Natural killer cell treated with Interleukin-12 subunit alpha and Interleukin-12 subunit beta and Interleukin-15 and Interleukin-18, amount 100 ng/mL, for 72 hours (primary cell): ENCODE measurements around the gene LRMDA. TPM values are rescaled to one million over a fixed set of nuclear protein-coding genes. Genes with fewer than 3 reads are reported as not detected.

ENCODE experiments used
- ATAC-seq, 2 donors: fragments of 150-1000 bp; cut with Tn5 transposase in 1 of 2; sonication (Bioruptor Pico), chemical (Tn5 transposase) in 1 of 2; 2 replicates each; pipeline ENCODE4 v1.10.0; 2021
- DNase-seq: peaks from one replicate; pipeline ENCODE4 v3.0.0; 2022; ENCODE audit warnings: low spot score
- H3K27ac Mint-ChIP-seq, 2 donors: 1 replicate in 1 of 2; 2 replicates in 1 of 2; pipeline ENCODE4 v1.8.0; 2022; ENCODE audit warnings: mixed read lengths in 2 of 2, mild to moderate bottlenecking in 1 of 2, moderate library complexity in 1 of 2
- H3K27me3 Mint-ChIP-seq, 2 donors: 1 replicate in 1 of 2; 2 replicates in 1 of 2; pipeline ENCODE4 v1.8.0; 2022; ENCODE audit warnings: mixed read lengths in 2 of 2
- H3K36me3 Mint-ChIP-seq: one replicate; pipeline ENCODE4 v1.8.0; 2022; ENCODE audit warnings: mixed read lengths
- H3K4me1 Mint-ChIP-seq, 2 donors: 1 replicate in 1 of 2; 2 replicates in 1 of 2; pipeline ENCODE4 v1.8.0; 2022; ENCODE audit warnings: low read depth in 2 of 2, mixed read lengths in 2 of 2, mild to moderate bottlenecking in 1 of 2
- H3K4me3 Mint-ChIP-seq: one replicate; pipeline ENCODE4 v1.8.0; 2022; ENCODE audit warnings: mixed read lengths
- H3K9me3 Mint-ChIP-seq: 2 replicates; pipeline ENCODE4 v1.8.0; 2022; ENCODE audit warnings: mixed read lengths
- total RNA-seq, 2 donors: library from RNA; stranded (reverse); gene quantifications; one replicate each; pipeline ENCODE4 v1.2.3, GENCODE V29; 2022

Gene LRMDA
- total RNA-seq, 2 donors from 2014 or later, result 0.92 to 1.8 TPM

DNA sequence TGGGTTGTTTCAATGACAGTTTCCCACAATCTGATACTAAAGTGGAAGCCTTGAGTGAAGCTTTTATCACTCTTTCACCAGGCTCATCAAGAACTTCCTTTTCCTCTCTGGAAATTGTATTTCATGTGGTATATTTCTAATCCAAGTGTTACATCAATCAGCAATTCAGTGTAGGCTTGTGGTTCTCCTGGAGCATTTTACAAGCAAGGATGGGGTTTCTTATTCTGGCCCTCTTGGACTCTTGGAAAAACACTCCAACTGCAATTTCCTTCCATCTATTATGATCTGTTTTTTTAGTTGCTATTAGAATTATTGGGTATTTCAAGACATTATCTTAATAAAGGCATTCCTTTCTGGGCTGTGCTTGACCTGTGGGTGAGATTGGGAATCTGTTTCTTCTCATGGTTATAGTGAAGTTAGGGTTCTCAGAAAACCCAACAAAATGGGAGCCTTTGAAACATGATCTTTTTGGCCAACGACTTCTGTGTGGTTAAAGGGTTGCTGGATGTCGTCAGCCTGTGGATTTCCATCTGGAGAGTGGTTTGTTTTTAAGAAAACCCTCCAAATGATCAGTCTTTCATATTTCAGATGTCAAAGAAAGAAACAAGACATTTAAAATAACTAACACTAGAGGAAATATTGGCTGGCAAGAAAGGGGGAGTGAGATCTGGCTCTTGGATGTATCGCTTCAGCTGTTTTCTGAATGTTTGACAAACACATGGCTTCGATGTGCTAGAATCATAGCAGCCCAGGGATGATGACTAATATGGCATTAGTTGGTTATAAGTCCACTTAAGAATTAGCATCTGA lies 540.2 kb downstream of the LRMDA start:
- Mint-ChIP-seq H3K4me1 (no peaks in the 10 kb centered on the region), H3K36me3 (no peaks in the 10 kb centered on the region), H3K4me3 (no peak overlapping the region), H3K9me3 (no peaks in the 10 kb centered on the region), H3K27me3 (peaks cover 0 to 3% of the 10 kb centered on the region in 2 donors), H3K27ac (no peak overlapping the region)
- ATAC-seq (no peak), DNase-seq (no peak)

DNA sequence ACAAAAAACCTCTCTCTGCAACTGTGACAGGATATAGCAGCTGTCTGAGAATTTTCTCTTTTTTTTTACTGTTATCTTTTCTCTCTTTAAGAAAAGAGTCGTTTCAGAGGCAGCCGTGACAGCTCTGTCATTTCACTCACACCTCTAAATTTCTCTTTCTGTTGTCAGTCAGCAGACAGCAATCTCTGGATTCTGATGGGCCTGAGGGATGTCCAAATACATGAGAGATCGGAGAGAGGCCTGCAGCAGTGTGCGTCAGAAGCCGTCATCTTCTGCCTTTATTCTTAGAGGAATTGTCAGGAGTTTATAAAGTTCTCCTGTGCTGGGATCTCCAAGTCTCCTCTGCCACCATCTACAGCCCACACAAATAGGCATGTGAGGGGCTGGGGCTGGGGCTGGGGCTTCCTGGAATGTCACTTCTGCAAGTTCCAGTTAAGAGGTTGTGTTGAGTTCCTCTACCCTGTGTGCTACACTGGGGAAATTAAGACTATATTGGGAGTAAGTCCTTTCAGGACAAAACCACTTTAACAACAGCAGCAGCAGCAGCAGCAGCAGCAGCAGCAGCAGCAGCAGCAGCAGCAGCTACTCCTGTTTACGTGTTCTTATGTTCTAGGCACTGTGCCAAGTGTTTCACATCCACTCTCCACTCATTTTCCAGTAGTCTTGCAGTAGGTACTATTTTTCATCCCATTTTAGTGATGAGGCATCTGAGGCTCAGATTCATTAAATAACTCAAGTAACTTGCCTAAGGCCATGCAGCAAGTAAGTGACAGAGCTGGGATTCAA lies 541.3 kb downstream of the LRMDA start:
- no peak for DNase-seq
- Mint-ChIP-seq H3K27me3 (peaks cover 0 to under 1% of the 10 kb centered on the region in 2 donors), H3K27ac (no peak overlapping the region), H3K4me1 (no peaks in the 10 kb centered on the region), H3K9me3 (no peaks in the 10 kb centered on the region), H3K36me3 (no peaks in the 10 kb centered on the region), H3K4me3 (no peak overlapping the region)
- no peak for ATAC-seq

DNA sequence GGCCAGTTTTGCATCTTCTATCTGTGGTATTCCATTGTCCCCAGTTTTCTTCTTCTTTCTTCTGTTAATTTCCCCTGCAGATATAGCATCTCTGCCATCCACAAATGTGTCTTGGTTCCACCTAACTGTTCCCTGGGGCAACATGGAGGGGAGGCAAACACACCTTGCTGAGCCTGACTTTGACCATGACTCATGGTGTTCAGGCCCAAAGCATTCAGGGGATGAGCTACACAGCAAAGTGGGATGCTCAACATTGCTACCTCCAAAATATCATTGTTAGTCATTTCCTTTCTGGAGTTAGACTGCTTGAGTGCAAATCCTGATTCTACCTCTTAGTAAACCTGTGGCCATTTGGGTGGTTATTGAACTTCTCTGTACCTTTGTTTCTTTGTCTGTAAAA lies 542.7 kb downstream of the LRMDA start:
- no peaks in the 10 kb centered on the region for H3K9me3 Mint-ChIP-seq
- H3K27ac Mint-ChIP-seq, result no peak overlapping the region
- peaks cover 0 to 2% of the 10 kb centered on the region in 2 donors for H3K27me3 Mint-ChIP-seq
- no peak for ATAC-seq
- no peak overlapping the region for H3K4me3 Mint-ChIP-seq
- no peak for DNase-seq
- H3K36me3 Mint-ChIP-seq, result no peaks in the 10 kb centered on the region
- no peaks in the 10 kb centered on the region for H3K4me1 Mint-ChIP-seq

DNA sequence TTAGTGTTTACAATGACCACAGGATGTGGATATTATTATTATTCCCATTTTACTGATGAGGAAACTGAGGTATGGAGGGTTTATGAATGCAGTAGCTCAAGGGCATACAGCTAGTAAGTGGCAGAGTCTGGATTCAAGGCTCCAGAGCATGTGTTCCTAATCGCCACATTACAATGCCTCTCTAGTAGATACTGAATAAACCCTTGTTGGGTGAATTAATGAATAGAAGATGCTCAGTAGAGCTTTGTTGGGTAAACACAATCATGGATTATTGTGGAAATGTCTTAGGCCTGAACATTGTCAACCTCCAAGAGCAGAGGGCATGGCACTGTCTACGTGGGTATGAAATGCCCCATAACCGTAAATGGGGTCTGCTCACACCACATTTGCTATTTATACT lies 545.3 kb downstream of the LRMDA start:
- DNase-seq (no peak), ATAC-seq (no peak)
- Mint-ChIP-seq H3K4me1 (no peaks in the 10 kb centered on the region), H3K36me3 (no peaks in the 10 kb centered on the region), H3K27me3 (peaks cover 5 to 14% of the 10 kb centered on the region in 2 donors), H3K4me3 (no peak overlapping the region), H3K27ac (no peak overlapping the region), H3K9me3 (no peaks in the 10 kb centered on the region)

DNA sequence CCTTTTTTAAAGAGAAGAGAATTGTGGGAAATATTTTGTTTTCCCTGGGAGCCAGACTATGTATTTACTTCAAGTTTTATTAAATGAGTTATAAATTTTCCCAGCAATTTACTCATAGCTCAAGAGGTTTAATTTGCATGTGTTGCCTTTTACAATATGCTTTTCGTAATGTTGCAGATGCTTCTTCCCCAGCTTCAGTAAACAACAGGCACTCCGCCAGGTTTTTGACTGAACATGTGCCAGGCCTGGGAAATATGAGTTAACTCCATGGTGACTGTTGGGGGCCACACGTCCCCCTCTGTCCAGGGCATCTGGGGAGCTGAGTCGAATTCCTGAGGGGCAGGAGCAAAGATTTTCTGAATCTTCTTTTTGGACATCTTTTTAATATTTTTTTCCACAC lies 545.7 kb downstream of the LRMDA start:
- H3K4me1 Mint-ChIP-seq, result no peaks in the 10 kb centered on the region
- no peak for DNase-seq
- ATAC-seq, result no peak
- no peak overlapping the region for H3K27ac Mint-ChIP-seq
- no peak overlapping the region for H3K4me3 Mint-ChIP-seq
- H3K9me3 Mint-ChIP-seq, result no peaks in the 10 kb centered on the region
- no peaks in the 10 kb centered on the region for H3K36me3 Mint-ChIP-seq
- peaks cover 5 to 17% of the 10 kb centered on the region in 2 donors for H3K27me3 Mint-ChIP-seq

DNA sequence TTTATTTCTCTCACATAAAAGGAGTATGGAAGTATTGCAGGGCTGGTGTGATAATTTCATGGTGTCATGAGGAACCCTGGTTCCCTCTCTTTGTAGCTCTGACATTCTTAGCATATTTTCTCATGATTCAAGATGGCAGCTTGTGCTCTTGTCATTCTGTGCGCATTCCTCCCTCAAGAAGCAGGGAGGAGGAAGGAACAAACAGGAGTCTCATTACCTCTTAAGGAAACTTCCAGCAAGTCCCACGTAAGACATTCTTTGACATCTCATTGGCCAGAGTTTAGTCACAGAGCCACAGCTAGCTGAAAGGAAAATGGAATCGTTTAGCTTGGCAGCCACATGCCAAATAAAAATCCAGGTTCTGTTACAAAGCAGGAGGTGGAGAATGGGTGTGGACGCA lies 546.8 kb downstream of the LRMDA start:
- H3K36me3 Mint-ChIP-seq, result no peaks in the 10 kb centered on the region
- H3K27ac Mint-ChIP-seq, result no peak overlapping the region
- peaks cover 5 to 18% of the 10 kb centered on the region in 2 donors for H3K27me3 Mint-ChIP-seq
- no peaks in the 10 kb centered on the region for H3K4me1 Mint-ChIP-seq
- no peaks in the 10 kb centered on the region for H3K9me3 Mint-ChIP-seq
- DNase-seq (no peak), ATAC-seq (no peak)
- no peak overlapping the region for H3K4me3 Mint-ChIP-seq

DNA sequence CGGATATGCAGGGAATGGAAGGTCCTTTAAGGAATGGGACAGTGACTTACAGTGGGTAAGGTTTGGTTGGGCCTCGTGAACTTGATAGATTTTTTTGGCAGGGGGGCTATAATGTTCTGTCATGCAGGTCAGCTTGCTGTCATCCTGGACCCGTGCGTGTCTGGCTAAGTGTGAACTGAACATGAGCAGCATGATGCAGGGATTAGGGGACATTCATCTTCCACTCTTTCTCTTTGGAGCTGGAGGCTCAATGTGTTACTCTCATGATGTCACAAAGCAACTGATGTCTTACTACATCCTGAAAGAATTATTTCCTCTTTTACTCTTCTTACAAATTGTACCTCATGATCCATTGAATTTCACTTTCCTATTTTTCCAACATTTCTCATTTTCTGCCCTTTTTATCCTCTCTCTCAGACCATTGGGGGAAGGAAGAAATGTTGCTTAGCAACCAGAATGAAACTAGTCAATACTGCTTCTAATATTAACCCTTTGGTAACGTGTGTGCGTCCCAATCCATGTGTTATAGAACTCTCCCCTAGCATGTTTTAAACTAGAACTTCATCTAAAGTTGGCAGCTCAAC lies 549.1 kb downstream of the LRMDA start:
- no peaks in the 10 kb centered on the region for H3K9me3 Mint-ChIP-seq
- ATAC-seq (no peak), DNase-seq (no peak)
- H3K4me1 Mint-ChIP-seq, result no peaks in the 10 kb centered on the region
- H3K4me3 Mint-ChIP-seq, result no peak overlapping the region
- H3K36me3 Mint-ChIP-seq, result no peaks in the 10 kb centered on the region
- no peak overlapping the region for H3K27ac Mint-ChIP-seq
- peaks cover 5 to 18% of the 10 kb centered on the region in 2 donors for H3K27me3 Mint-ChIP-seq

DNA sequence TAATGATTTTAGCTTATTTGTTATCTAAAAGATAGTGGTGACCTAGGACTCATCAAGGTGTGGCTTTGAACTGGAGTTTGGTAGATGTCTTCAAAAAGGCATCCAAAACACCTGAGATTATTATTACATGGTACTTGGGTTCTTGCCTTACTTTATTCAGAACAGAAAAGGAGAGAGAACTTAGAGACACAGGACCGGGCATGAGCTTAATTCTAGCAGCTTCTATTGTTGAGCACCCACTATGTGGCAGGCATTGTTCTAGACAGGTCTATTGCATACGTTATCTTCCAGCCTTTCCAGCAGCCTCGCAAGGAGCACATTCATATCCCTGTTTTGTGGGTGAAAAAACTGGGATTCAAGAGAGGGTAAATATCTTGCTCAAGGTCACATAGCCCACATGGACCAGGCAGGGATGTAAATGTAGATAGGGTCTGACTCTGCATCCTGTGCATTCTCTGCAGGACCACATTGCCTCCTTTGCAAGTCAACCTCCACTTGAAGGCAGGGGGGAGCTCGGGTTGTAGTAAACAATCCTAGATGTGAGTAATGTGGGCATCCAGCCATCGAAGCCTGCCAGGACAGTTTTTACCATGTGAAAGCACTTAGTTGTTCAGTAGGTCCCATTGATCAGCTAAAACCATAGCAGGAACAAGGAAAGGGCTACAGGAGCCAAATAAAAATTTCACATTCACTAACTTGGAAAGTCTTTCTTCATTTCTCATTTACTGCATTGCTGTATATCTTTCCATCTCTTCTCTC lies 551.4 kb downstream of the LRMDA start:
- Mint-ChIP-seq H3K27ac (no peak overlapping the region), H3K4me3 (no peak overlapping the region), H3K4me1 (no peaks in the 10 kb centered on the region), H3K27me3 (peaks cover 4 to 18% of the 10 kb centered on the region in 2 donors), H3K9me3 (no peaks in the 10 kb centered on the region), H3K36me3 (no peaks in the 10 kb centered on the region)
- DNase-seq (no peak), ATAC-seq (no peak)

DNA sequence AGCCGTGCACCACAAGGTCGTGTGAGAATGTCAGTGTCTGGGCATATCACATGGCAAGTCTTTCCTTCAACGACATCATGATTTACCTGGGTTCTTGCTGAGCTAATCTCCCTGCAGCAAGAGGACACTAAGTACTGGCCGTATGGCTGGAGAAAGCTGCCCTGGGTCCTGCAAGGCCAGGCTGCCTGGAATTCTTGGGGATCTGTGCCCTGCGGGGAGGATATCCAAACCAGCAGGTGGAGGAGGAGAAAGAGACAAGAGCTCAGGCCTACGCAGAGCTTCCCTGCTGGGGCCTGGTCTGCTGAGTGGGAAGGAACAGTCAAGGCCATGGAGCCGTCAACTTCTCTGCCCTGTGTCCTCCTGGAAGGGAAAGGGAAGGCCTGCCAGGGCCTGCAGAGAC lies 552.6 kb downstream of the LRMDA start:
- Mint-ChIP-seq H3K27me3 (peaks cover 4 to 18% of the 10 kb centered on the region in 2 donors), H3K27ac (no peak overlapping the region), H3K9me3 (no peaks in the 10 kb centered on the region)

DNA sequence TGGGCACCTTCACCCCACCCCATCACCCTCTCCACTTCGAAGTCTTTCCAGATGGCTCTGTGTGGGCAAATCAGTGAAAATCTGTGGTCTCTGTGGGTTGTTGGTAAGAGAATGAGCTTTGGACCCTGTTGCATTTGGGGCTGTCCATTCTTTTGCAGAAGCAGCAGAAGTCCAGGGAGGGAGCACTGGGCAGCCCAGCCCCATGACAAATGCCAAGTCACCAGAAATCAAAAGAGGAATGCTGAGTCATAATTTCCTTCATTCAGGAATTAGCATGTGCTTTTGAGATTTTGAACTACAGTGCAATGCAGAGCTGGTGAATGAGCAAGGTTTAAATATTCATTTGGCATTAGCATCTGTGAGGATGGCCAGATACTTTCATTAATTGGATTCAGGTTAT lies 556.2 kb downstream of the LRMDA start:
- Mint-ChIP-seq H3K27ac (no peak overlapping the region), H3K9me3 (no peaks in the 10 kb centered on the region), H3K27me3 (no peaks in the 10 kb centered on the region), H3K4me1 (no peaks in the 10 kb centered on the region), H3K36me3 (no peaks in the 10 kb centered on the region), H3K4me3 (no peak overlapping the region)
- no peak for DNase-seq
- no peak for ATAC-seq

More for the DNA sequence above, 552.6 kb downstream of the LRMDA start:
- no peak for ATAC-seq
- Mint-ChIP-seq H3K4me1 (no peaks in the 10 kb centered on the region), H3K4me3 (no peak overlapping the region), H3K36me3 (no peaks in the 10 kb centered on the region)
- no peak for DNase-seq

DNA sequence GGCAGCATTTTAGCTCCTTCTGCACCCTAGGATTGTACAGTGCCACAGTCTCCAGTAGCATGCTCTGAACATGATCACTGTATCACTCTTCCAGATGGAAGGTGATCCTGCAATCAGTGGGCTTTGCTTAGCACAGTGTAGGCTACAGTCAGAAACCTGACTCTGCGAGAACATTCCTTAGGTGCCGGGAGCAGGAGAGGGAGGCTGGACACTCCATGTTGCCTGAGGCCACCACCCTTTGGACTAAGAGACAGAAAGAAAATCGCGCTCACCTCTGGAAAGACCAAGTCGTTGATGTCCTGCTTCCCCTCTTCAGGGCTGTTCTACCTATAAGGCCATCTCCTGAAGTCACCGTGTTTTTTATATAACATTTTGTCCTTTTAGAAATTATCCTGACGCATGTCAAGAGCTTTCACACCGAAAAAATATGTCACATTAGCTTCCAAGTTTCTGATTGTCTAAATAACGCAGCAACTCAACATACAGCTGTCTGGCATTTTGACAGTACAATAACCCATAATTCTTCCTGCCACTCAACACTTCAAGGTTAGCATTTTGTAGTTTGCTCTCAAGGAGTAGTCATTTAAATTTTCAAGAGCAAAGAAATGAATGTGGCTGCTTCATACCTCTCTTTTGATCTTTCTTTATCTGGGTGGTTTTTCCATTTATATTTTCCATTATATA lies 563.1 kb downstream of the LRMDA start:
- ATAC-seq (peak in 1 of 2 donors; percentile 16), DNase-seq (no peak)
- no peaks in the 10 kb centered on the region for H3K9me3 Mint-ChIP-seq
- H3K27me3 Mint-ChIP-seq, result peaks cover 0 to 2% of the 10 kb centered on the region in 2 donors
- H3K4me3 Mint-ChIP-seq, result no peak overlapping the region
- no peaks in the 10 kb centered on the region for H3K4me1 Mint-ChIP-seq
- H3K36me3 Mint-ChIP-seq, result no peaks in the 10 kb centered on the region
- H3K27ac Mint-ChIP-seq, result no peak overlapping the region

DNA sequence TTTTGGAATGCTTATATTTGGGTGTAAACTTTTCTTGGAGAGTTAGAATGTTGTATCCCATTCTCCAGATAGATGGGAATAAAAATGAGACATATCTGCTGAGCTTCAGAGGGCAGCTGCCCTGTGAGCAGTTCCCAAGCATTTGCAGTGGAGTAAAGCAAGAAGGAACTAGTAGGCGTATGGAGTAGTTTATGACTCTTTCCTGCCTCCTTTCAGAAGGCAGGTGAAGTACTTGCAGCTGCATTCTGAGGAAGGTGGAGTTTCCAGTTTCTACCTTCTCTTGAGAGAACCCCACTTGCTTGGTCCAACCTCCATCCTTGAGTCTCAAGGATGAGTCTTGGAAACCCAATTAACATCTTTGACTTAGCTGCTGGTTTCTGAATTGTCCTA lies 563.6 kb downstream of the LRMDA start:
- peaks cover 0 to 2% of the 10 kb centered on the region in 2 donors for H3K27me3 Mint-ChIP-seq
- H3K4me1 Mint-ChIP-seq, result no peaks in the 10 kb centered on the region
- no peaks in the 10 kb centered on the region for H3K9me3 Mint-ChIP-seq
- DNase-seq (no peak), ATAC-seq (peak in 1 of 2 donors; percentile 30)
- no peak overlapping the region for H3K4me3 Mint-ChIP-seq
- no peak overlapping the region for H3K27ac Mint-ChIP-seq
- no peaks in the 10 kb centered on the region for H3K36me3 Mint-ChIP-seq

DNA sequence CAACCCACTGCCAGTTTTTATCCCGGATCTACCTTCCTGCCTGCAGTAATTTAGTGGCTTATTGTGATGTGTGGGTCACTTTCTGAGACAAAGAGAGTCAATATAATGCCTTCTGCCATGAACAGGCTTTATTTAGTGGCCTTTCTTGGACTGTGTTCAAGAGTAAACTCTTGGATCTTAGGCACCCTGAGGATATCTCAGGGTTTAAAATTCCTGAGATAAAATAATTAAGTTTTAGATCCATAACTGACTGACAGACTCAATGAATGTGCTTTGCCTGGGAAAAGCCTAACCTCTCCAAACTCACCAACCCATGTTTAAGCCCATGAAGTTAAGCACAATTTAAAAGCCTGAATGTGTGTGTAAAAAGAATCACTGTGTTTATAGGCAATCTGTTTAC lies 564.3 kb downstream of the LRMDA start:
- Mint-ChIP-seq H3K36me3 (no peaks in the 10 kb centered on the region), H3K4me1 (no peaks in the 10 kb centered on the region), H3K27ac (no peak overlapping the region), H3K4me3 (no peak overlapping the region), H3K27me3 (peaks cover 0 to 2% of the 10 kb centered on the region in 2 donors), H3K9me3 (no peaks in the 10 kb centered on the region)
- no peak for ATAC-seq
- DNase-seq, result no peak
